Activated CD4-positive, alpha-beta memory T cell treated with anti-CD3 and anti-CD28 coated beads, Interleukin-2, amount 10 ng/mL, durations not matched to agents 7 days and 5 days (primary cell): ENCODE data around the gene LRP1B. TPM values are rescaled to one million over a fixed set of nuclear protein-coding genes. Genes with fewer than 3 reads are reported as not detected.

Experiments used
- CTCF ChIA-PET: fragments of 350-600 bp; sonication (Branson Sonifier 250); formaldehyde crosslinking; loops from one replicate; lab custom pipeline; 2021; ENCODE audit warnings: antibody characterized with exemption, inconsistent platforms; lab: Charles Lee
- POLR2A ChIA-PET: fragments of 350-600 bp; sonication (Branson Sonifier 250); formaldehyde crosslinking; loops from one replicate; lab custom pipeline; 2021; ENCODE audit warnings: antibody characterized with exemption; lab: Charles Lee
- DNase-seq: peaks from one replicate; pipeline ENCODE4 v3.0.0-alpha.2; 2020
- H3K27ac Mint-ChIP-seq: one replicate; pipeline ENCODE4 v1.8.0; 2021; ENCODE audit warnings: mild to moderate bottlenecking, mixed read lengths
- H3K27me3 Mint-ChIP-seq: one replicate; pipeline ENCODE4 v1.8.0; 2021; ENCODE audit warnings: mixed read lengths
- H3K36me3 Mint-ChIP-seq: one replicate; pipeline ENCODE4 v1.8.0; 2021; ENCODE audit warnings: low read depth, mixed read lengths
- H3K4me1 Mint-ChIP-seq: one replicate; pipeline ENCODE4 v1.8.0; 2021; ENCODE audit warnings: mixed read lengths
- H3K4me3 Mint-ChIP-seq: one replicate; pipeline ENCODE4 v1.8.0; 2021; ENCODE audit warnings: mild to moderate bottlenecking, mixed read lengths
- H3K9me3 Mint-ChIP-seq: one replicate; pipeline ENCODE4 v1.8.0; 2021; ENCODE audit warnings: mixed read lengths
- total RNA-seq, 2 experiments: library from RNA; stranded (reverse); gene quantifications; one replicate each; pipeline ENCODE4 v1.2.3, GENCODE V29; 2021

The LRP1B gene
- total RNA-seq, 2 experiments from 2014 or later, result not detected

DNA sequence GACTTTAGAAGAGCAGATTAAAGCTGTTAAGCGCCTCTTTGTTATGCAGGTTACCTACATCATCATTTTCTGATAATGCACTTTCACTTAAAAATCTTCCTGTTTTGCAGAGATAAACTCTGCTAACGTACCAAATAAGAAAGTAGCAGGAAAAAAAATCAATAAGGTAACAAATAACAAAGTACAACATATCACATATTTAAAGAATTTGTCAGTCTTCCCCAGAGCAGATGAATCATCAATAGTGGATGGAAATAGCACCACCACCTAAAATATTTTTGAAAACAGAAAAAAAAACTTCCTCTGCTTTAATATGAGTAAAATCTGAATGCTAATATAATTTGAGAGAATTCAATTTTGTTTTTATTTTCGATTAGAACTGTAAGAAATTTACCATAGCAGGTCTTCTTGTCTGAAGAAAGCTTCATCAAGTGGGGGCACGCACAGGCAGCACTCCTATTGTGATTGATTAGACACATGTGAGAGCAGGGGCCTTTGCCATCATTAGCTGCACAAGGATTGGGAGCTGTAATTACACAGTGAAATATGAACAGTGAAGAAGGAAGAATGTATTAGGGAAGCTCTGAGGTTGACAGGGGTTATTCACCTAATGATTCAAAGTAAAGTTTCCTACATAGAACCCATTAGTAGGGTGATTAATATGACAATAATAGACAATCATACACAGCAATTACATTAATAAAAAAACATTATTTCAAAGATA lies 1279.4 kb downstream of the LRP1B start:
- CTCF ChIA-PET, result no interaction called here
- no peaks in the 10 kb centered on the region for H3K4me1 Mint-ChIP-seq

DNA sequence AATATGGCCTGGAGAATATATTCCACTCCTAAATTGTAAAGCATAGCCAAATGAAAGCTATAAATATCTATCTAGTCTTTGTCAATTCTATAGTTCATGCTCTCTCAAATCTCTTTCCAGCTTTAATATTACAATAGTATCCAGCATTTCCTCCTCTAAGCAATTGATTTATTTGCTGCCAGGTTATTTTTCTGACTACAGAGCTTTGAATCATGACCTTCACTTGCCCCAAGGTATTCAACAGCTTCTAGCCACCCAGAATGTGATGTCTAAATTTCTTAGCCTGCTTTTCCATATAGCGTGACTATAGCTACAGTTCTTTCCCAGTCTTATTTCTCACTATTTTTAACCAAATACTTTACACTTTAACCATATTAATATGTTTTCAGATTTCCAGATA lies 1287.6 kb downstream of the LRP1B start:
- POLR2A ChIA-PET, result no interaction called here
- Mint-ChIP-seq H3K27me3 (no peaks in the 10 kb centered on the region), H3K9me3 (no peaks in the 10 kb centered on the region), H3K4me1 (no peaks in the 10 kb centered on the region), H3K4me3 (no peak overlapping the region), H3K36me3 (no peaks in the 10 kb centered on the region), H3K27ac (no peak overlapping the region)
- DNase-seq, result no peak
- CTCF ChIA-PET, result no interaction called here

More for the DNA sequence above, 1279.4 kb downstream of the LRP1B start:
- POLR2A ChIA-PET, result no interaction called here
- no peak overlapping the region for H3K4me3 Mint-ChIP-seq
- H3K27ac Mint-ChIP-seq, result no peak overlapping the region
- no peaks in the 10 kb centered on the region for H3K27me3 Mint-ChIP-seq
- peaks cover 2% of the 10 kb centered on the region for H3K9me3 Mint-ChIP-seq
- DNase-seq, result no peak
- H3K36me3 Mint-ChIP-seq, result no peaks in the 10 kb centered on the region

DNA sequence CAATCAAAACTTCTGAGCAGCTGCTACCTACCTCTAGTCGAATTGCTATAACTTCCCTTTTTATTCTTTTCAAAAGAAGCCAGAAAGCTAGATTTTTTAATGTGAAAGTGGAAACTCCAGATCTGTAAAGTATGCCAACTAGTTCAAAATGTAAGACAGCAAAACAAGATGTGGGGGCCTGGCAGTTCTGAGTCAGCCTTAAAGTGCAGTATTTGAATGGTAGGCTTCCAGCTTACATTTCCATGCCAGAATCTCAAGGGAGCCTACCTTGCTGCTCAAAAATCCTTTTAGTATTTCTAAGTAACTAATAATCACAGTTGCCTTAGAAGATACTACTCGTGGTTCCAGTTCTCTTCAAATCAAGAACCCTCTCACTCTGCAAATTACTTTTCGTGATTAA lies 1288.7 kb downstream of the LRP1B start:
- no peak overlapping the region for H3K4me3 Mint-ChIP-seq
- H3K36me3 Mint-ChIP-seq, result no peaks in the 10 kb centered on the region
- no peaks in the 10 kb centered on the region for H3K27me3 Mint-ChIP-seq
- H3K27ac Mint-ChIP-seq, result no peak overlapping the region
- CTCF ChIA-PET, result no interaction called here
- POLR2A ChIA-PET, result no interaction called here
- DNase-seq, result no peak
- H3K4me1 Mint-ChIP-seq, result no peaks in the 10 kb centered on the region
- no peaks in the 10 kb centered on the region for H3K9me3 Mint-ChIP-seq

DNA sequence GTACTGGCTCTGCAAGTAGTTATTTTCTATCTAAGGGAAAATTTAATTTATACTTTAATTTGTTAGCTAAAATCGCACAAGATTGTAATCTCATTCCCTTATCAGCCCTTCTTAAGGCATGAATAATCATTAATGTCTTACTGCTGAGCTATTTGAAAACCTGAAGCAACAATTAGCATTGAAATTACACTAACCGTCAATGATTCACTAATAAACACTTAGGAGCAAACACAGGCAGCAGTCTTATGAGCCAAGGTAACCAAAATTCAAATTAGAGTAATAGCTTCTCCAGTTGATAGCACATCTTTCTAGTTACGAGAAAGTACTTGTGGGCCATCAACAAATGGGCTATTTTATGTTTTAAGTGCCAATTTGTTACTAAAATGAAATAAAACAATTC lies 1289.7 kb downstream of the LRP1B start:
- POLR2A ChIA-PET, result no interaction called here
- CTCF ChIA-PET, result no interaction called here
- no peaks in the 10 kb centered on the region for H3K36me3 Mint-ChIP-seq

GRCh38 chr2:140836826-140837225 lies 1294.0 kb downstream of the LRP1B start:
- ChIA-PET POLR2A (no interaction called here), CTCF (no interaction called here)
- no peaks in the 10 kb centered on the region for H3K4me1 Mint-ChIP-seq
- DNase-seq, result no peak
- peaks cover 6% of the 10 kb centered on the region for H3K9me3 Mint-ChIP-seq
- no peak overlapping the region for H3K4me3 Mint-ChIP-seq
- no peaks in the 10 kb centered on the region for H3K36me3 Mint-ChIP-seq
- H3K27me3 Mint-ChIP-seq, result no peaks in the 10 kb centered on the region
- no peak overlapping the region for H3K27ac Mint-ChIP-seq

More for the DNA sequence above, 1289.7 kb downstream of the LRP1B start:
- Mint-ChIP-seq H3K4me1 (no peaks in the 10 kb centered on the region), H3K9me3 (peaks cover 3% of the 10 kb centered on the region), H3K27me3 (no peaks in the 10 kb centered on the region), H3K4me3 (no peak overlapping the region), H3K27ac (no peak overlapping the region)
- no peak for DNase-seq

DNA sequence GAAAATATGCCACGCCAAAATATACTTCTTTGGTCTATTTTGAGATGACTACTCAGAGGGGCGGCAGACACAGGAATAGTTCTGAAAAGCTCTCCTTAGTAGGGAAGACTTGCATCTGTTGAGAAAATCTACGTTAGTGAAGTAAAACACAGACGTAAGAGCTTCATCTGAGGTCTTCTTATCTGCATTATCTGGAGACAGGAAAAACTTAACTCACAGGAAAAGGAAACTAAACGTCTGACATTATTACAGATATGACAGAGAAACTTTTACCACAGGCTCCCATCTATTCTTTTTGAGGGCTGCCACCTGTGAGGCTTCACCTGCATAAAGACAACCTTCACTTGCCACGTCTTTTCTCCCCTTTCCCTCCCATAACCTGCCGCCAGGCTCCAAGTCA lies 1295.7 kb downstream of the LRP1B start:
- no peaks in the 10 kb centered on the region for H3K27me3 Mint-ChIP-seq
- no peak overlapping the region for H3K27ac Mint-ChIP-seq
- H3K9me3 Mint-ChIP-seq, result peaks cover 6% of the 10 kb centered on the region
- CTCF ChIA-PET, result no interaction called here
- no peaks in the 10 kb centered on the region for H3K4me1 Mint-ChIP-seq
- no peak for DNase-seq
- no peaks in the 10 kb centered on the region for H3K36me3 Mint-ChIP-seq
- H3K4me3 Mint-ChIP-seq, result no peak overlapping the region
- POLR2A ChIA-PET, result no interaction called here

GRCh38 chr2:140814141-140814540 lies 1316.7 kb downstream of the LRP1B start:
- H3K9me3 Mint-ChIP-seq, result peaks cover 7% of the 10 kb centered on the region
- POLR2A ChIA-PET, result no interaction called here
- H3K36me3 Mint-ChIP-seq, result no peaks in the 10 kb centered on the region
- CTCF ChIA-PET, result no interaction called here
- no peak overlapping the region for H3K27ac Mint-ChIP-seq
- H3K4me1 Mint-ChIP-seq, result no peaks in the 10 kb centered on the region
- no peak overlapping the region for H3K4me3 Mint-ChIP-seq
- H3K27me3 Mint-ChIP-seq, result no peaks in the 10 kb centered on the region
- DNase-seq, result no peak

DNA sequence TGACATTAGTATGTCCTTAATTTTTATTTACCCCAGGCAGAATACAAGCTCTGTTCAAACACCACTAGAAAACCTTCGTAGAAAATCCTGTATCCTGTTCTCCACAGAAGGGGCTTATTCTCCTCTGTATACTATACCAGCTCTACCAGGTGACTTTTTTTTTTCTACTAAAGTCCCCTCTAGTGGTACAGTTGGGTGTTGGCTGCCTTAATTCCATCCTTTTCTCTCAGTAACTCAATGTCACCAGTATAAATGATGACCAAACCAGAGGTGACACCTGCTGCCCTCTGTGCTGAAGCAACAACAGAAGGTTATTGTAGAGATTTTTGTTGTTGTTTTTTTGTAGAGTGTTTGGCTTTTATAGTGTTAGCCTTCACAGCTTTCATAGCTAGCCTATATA lies 1322.0 kb downstream of the LRP1B start:
- POLR2A ChIA-PET, result no interaction called here

DNA sequence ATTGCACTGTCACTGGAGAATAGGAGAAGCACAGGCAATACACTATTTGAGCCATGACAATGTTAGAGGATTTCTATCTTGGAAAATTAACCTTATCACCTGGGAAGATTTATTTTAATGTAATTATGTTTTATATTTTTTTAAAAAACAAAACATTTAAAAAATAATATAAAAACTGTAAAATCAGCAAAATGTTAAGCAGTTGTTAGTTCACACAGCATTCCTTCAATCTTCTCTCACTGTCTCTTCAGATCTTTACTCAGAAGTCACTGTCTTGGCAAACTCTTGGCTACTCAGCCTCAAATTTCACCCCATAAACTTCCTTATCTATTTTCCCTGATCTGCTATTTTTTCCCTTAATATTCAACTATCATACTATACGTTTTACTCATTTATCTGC lies 1322.6 kb downstream of the LRP1B start:
- Mint-ChIP-seq H3K9me3 (peaks cover 4% of the 10 kb centered on the region), H3K36me3 (no peaks in the 10 kb centered on the region), H3K4me3 (no peak overlapping the region), H3K27ac (no peak overlapping the region), H3K4me1 (no peaks in the 10 kb centered on the region), H3K27me3 (no peaks in the 10 kb centered on the region)
- ChIA-PET CTCF (interaction anchor here (1.1 kb wide), 1 partner anchor 29 kb away, joined by 3 read pairs; no protein-coding TSS in a partner anchor), POLR2A (interaction anchor here (0.6 kb wide), 1 partner anchor 35 kb away, joined by 3 read pairs; no protein-coding TSS in a partner anchor)
- DNase-seq, result no peak

More for the DNA sequence above, 1322.0 kb downstream of the LRP1B start:
- Mint-ChIP-seq H3K4me1 (no peaks in the 10 kb centered on the region), H3K9me3 (peaks cover 4% of the 10 kb centered on the region), H3K27ac (no peak overlapping the region), H3K27me3 (no peaks in the 10 kb centered on the region), H3K36me3 (no peaks in the 10 kb centered on the region), H3K4me3 (no peak overlapping the region)
- no peak for DNase-seq
- CTCF ChIA-PET, result interaction anchor here (1.1 kb wide), 1 partner anchor 29 kb away, joined by 3 read pairs; no protein-coding TSS in a partner anchor

DNA sequence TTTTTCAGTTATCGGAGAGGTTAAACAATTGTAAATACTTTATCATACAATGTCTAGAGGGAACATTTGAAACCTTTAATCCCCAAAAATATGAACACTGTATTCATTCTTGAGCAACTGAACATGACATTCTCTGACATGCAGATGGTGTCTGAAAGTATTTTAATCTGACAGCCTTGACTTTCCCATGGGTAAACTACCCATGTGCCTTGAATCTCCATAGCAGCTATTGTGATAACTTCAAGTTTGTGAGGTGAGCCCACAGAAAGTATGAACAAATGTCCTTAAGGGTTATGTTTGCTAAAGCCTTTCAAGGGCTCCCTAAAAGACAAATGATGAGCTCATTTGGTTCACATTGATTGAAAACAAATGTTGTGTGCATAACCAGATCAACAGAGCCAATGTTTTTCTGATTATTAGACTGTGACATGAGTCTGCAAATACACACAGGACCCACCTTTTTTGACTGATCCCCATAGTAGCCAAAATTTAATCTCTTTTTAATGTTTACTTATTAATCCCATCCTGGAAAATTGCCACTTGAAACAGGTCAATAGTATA lies 1326.0 kb downstream of the LRP1B start:
- CTCF ChIA-PET, result no interaction called here

GRCh38 chr2:140801311-140801710 lies 1329.5 kb downstream of the LRP1B start:
- Mint-ChIP-seq H3K4me1 (no peaks in the 10 kb centered on the region), H3K27ac (no peak overlapping the region), H3K27me3 (no peaks in the 10 kb centered on the region), H3K9me3 (peaks cover 11% of the 10 kb centered on the region), H3K4me3 (no peak overlapping the region), H3K36me3 (no peaks in the 10 kb centered on the region)
- CTCF ChIA-PET, result no interaction called here
- no peak for DNase-seq
- POLR2A ChIA-PET, result no interaction called here

More for the DNA sequence above, 1326.0 kb downstream of the LRP1B start:
- Mint-ChIP-seq H3K27me3 (no peaks in the 10 kb centered on the region), H3K9me3 (peaks cover 10% of the 10 kb centered on the region), H3K36me3 (no peaks in the 10 kb centered on the region), H3K4me3 (no peak overlapping the region), H3K27ac (no peak overlapping the region), H3K4me1 (no peaks in the 10 kb centered on the region)
- no peak for DNase-seq
- POLR2A ChIA-PET, result no interaction called here

GRCh38 chr2:140797718-140798117 lies 1333.1 kb downstream of the LRP1B start:
- POLR2A ChIA-PET, result no interaction called here
- DNase-seq, result no peak
- no peak overlapping the region for H3K4me3 Mint-ChIP-seq
- H3K4me1 Mint-ChIP-seq, result no peaks in the 10 kb centered on the region
- H3K9me3 Mint-ChIP-seq, result peaks cover 8% of the 10 kb centered on the region
- no peaks in the 10 kb centered on the region for H3K27me3 Mint-ChIP-seq
- CTCF ChIA-PET, result no interaction called here
- no peak overlapping the region for H3K27ac Mint-ChIP-seq
- no peaks in the 10 kb centered on the region for H3K36me3 Mint-ChIP-seq

- no peak overlapping the region for H3K27ac Mint-ChIP-seq
- H3K9me3 Mint-ChIP-seq, result peaks cover 4% of the 10 kb centered on the region
- ChIA-PET CTCF (no interaction called here), POLR2A (no interaction called here)
- H3K36me3 Mint-ChIP-seq, result no peaks in the 10 kb centered on the region
- DNase-seq, result no peak
- no peaks in the 10 kb centered on the region for H3K27me3 Mint-ChIP-seq
- H3K4me3 Mint-ChIP-seq, result no peak overlapping the region
- no peaks in the 10 kb centered on the region for H3K4me1 Mint-ChIP-seq
Observed at GRCh38 chr2:140791802-140792201, 1339.0 kb downstream of the LRP1B start.

- no peak for DNase-seq
- ChIA-PET CTCF (no interaction called here), POLR2A (no interaction called here)
- Mint-ChIP-seq H3K9me3 (peaks cover 7% of the 10 kb centered on the region), H3K27ac (no peak overlapping the region), H3K4me1 (no peaks in the 10 kb centered on the region), H3K27me3 (no peaks in the 10 kb centered on the region), H3K4me3 (no peak overlapping the region), H3K36me3 (no peaks in the 10 kb centered on the region)
Observed at GRCh38 chr2:140786585-140786984, 1344.2 kb downstream of the LRP1B start.
